ENCODE results near the gene P2RY6. TPM values are rescaled to one million over a fixed set of nuclear protein-coding genes. Genes with fewer than 3 reads are reported as not detected.

P2RY6 gene
- total and polyA plus RNA-seq, 2 experiments from 2014 or later: 0.76 to 0.99 TPM

DNA sequence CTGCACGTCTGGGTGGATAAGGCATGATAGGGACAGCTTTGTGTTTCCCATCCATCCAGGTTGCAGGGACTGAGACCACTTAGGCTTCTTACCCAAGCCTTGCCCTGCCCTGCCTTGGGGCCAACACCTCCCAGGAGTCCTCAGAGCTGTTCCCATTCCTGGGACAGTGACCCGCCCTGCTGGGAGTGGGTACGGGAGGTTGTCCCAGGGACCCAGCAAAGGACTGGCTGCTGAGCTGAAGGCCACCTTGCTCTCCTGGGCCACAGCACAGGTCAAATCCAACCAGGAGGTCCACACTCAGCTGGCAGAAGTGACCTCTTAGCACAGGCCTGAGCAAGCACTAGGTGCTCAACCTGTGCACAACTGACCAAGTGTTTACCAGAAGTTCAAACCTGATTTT, 19.1 kb downstream of the P2RY6 start:
- no peak for DNase-seq
- Histone ChIP-seq H3K4me3 (no peak overlapping the region), H3F3A (ENCODE audit: insufficient read depth) (peaks cover 17% of the 10 kb centered on the region), H3K27ac (no peak overlapping the region), H3K27me3 (replicated peaks; ENCODE audit: insufficient read depth) (no peaks in the 10 kb centered on the region), H2AFZ (no peak overlapping the region), H3K36me3 (ENCODE audit: low read depth) (no peaks in the 10 kb centered on the region), H3K9me3 (ENCODE audit: low read depth) (no peaks in the 10 kb centered on the region), H3K9me2 (ENCODE audit: insufficient read depth) (no peaks in the 10 kb centered on the region), H3K4me2 (ENCODE audit: unreplicated experiment) (no peak overlapping the region), H3K4me1 (ENCODE audit: insufficient read depth) (peaks cover 22% of the 10 kb centered on the region), H3K79me2 (ENCODE audit: insufficient read depth) (no peaks in the 10 kb centered on the region), H3K9ac (no peak overlapping the region), H4K20me1 (ENCODE audit: insufficient read depth) (no peaks in the 10 kb centered on the region)
- 84 to 94% methylated on average over 3 of the region's 3 CpGs for WGBS, 2 experiments (ENCODE audit: low coverage in 1 of 2, low lambda C conversion rate in 2 of 2, missing lambda C conversion rate in 2 of 2)
- TF ChIP-seq EZH2phosphoT487 (IDR thresholded peaks at IDR 0.05; ENCODE audit: insufficient read depth, low read depth) (no peak), EZH2 (IDR thresholded peaks at IDR 0.05; ENCODE audit: insufficient read depth, poor library complexity, severe bottlenecking) (no peak)
- in situ Hi-C loops (cut with MboI): loop anchor here (25.0 kb wide), 1 partner anchor 454 kb away; no protein-coding TSS in a partner anchor

DNA sequence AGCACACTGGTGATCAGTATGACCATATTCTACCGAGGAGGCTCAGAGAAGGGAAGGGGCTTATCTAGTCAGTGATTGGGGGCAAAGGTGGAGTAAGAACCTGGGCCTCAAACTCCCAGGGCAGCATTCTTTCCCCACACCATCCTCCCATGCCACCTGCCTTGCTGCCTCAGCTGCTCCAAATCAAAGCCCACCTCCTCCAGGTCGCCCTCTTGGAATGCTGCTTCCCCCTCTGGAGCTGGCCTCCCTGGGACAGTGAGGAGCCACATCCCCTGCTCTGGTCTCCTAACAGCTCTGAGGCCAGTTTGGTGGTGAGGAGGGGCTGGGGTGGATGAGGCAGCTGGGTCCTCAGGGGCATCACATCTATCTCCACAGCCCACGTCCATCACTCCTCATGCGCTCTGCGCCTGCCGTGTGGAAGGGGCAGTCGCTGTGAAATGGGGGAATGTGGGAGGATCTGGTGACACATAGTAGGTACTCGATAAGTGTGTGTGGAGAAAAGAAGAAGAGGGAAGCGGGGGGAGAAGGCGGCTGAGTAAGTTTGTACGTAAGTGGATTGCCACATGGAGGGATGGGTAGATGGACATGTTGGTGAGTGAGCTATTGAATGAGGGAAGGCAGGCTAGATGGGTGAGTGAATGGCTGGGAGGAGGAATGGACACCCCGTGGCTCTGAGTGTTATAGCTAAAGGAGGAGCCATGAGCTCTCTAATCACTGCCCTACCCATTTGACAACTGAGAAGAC, 19.8 kb downstream of the P2RY6 start:
- WGBS, 2 experiments (ENCODE audit: low coverage in 1 of 2, low lambda C conversion rate in 2 of 2, missing lambda C conversion rate in 2 of 2): 82 to 86% methylated on average over 12 of the region's 12 CpGs
- Histone ChIP-seq H3K36me3 (ENCODE audit: low read depth) (no peaks in the 10 kb centered on the region), H3K79me2 (ENCODE audit: insufficient read depth) (no peaks in the 10 kb centered on the region), H3K9me2 (ENCODE audit: insufficient read depth) (no peaks in the 10 kb centered on the region), H3K9me3 (ENCODE audit: low read depth) (no peaks in the 10 kb centered on the region), H3K4me1 (ENCODE audit: insufficient read depth) (peaks cover 22% of the 10 kb centered on the region), H3K27ac (no peak overlapping the region), H4K20me1 (ENCODE audit: insufficient read depth) (no peaks in the 10 kb centered on the region), H3K4me3 (no peak overlapping the region), H3K9ac (no peak overlapping the region), H2AFZ (no peak overlapping the region), H3K4me2 (ENCODE audit: unreplicated experiment) (no peak overlapping the region), H3F3A (ENCODE audit: insufficient read depth) (peaks cover 17% of the 10 kb centered on the region), H3K27me3 (replicated peaks; ENCODE audit: insufficient read depth) (no peaks in the 10 kb centered on the region)
- in situ Hi-C loops (cut with MboI): loop anchor here (25.0 kb wide), 1 partner anchor 455 kb away; no protein-coding TSS in a partner anchor
- TF ChIP-seq EZH2phosphoT487 (IDR thresholded peaks at IDR 0.05; ENCODE audit: insufficient read depth, low read depth): no peak
- TF ChIP-seq EZH2 (IDR thresholded peaks at IDR 0.05; ENCODE audit: insufficient read depth, poor library complexity, severe bottlenecking): no peak
- DNase-seq: peak; percentile 42

DNA sequence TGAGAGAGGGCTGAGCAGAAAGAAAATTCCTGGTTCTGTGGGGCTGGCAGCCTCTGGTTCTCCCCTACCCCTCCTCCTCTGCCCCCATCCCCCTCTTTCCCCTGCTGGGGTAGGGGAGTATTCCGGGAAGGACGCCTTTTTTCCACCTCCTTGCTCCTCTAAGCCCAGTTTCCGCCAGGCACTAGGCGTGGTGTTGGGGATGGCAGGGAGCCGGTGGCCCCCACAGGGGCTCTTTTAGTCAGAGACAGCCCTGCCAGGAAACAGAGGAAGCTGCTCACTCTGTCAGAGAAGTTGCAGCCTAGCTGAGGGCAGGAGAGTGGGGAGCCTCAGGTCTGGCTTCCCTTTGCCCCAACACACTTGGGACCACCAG, 20.4 kb downstream of the P2RY6 start:
- Histone ChIP-seq H3K9me3 (ENCODE audit: low read depth) (no peaks in the 10 kb centered on the region), H3K9me2 (ENCODE audit: insufficient read depth) (no peaks in the 10 kb centered on the region), H3K4me3 (no peak overlapping the region), H2AFZ (no peak overlapping the region), H4K20me1 (ENCODE audit: insufficient read depth) (no peaks in the 10 kb centered on the region), H3K27me3 (replicated peaks; ENCODE audit: insufficient read depth) (no peaks in the 10 kb centered on the region), H3K27ac (no peak overlapping the region), H3K9ac (no peak overlapping the region), H3F3A (ENCODE audit: insufficient read depth) (peaks cover 17% of the 10 kb centered on the region), H3K79me2 (ENCODE audit: insufficient read depth) (no peaks in the 10 kb centered on the region), H3K36me3 (ENCODE audit: low read depth) (no peaks in the 10 kb centered on the region), H3K4me2 (ENCODE audit: unreplicated experiment) (no peak overlapping the region), H3K4me1 (ENCODE audit: insufficient read depth) (peaks cover 22% of the 10 kb centered on the region)
- WGBS, 2 experiments (ENCODE audit: low coverage in 1 of 2, low lambda C conversion rate in 2 of 2, missing lambda C conversion rate in 2 of 2): 50 to 62% methylated on average over 5 of the region's 5 CpGs
- peak; percentile 53 for DNase-seq
- in situ Hi-C loops (cut with MboI): loop anchor here (25.0 kb wide), 1 partner anchor 455 kb away; no protein-coding TSS in a partner anchor
- no peak for TF ChIP-seq EZH2phosphoT487 (IDR thresholded peaks at IDR 0.05; ENCODE audit: insufficient read depth, low read depth)
- TF ChIP-seq EZH2 (IDR thresholded peaks at IDR 0.05; ENCODE audit: insufficient read depth, poor library complexity, severe bottlenecking): no peak

DNA sequence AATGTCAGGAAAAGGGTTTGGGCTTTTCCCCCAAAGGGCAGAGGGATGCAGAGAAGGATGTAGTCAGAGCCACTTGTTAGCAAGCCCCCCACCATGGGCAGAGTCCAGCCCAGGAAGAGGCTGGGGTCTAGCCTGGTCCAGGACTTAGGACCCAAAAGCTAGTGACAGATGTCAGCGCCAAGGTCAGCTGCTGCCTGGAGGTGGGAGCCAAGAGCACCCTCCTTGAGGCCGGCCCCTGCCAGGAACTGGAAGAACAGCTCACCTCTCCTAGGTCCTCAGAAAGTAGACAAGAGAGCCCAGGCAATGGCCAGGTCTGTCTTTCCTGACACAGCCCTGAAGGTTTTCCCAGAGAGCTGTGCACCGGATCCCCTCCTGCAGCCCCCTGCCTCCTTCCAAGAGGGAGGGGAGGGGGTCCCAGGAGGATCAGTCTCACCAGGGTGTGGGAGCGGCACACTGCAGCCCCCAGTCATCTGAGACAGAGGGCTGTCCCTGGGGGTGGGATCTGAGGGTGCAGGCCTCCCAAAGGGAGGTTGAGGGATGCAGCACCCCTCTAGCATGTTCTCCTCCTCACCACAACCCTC, 21.3 kb downstream of the P2RY6 start:
- H2AFZ ChIP-seq: no peak overlapping the region
- in situ Hi-C loops (cut with MboI): loop anchor here (25.0 kb wide), 1 partner anchor 456 kb away; no protein-coding TSS in a partner anchor
- H3K27me3 ChIP-seq (replicated peaks; ENCODE audit: insufficient read depth): no peaks in the 10 kb centered on the region
- H3K79me2 ChIP-seq (ENCODE audit: insufficient read depth): no peaks in the 10 kb centered on the region
- H3F3A ChIP-seq (ENCODE audit: insufficient read depth): peaks cover 17% of the 10 kb centered on the region
- H3K36me3 ChIP-seq (ENCODE audit: low read depth): no peaks in the 10 kb centered on the region
- H3K4me2 ChIP-seq (ENCODE audit: unreplicated experiment): no peak overlapping the region
- 100% methylated on average over 2 to 4 of the region's 4 CpGs for WGBS, 2 experiments (ENCODE audit: low coverage in 1 of 2, low lambda C conversion rate in 2 of 2, missing lambda C conversion rate in 2 of 2)
- no peaks in the 10 kb centered on the region for H3K9me3 ChIP-seq (ENCODE audit: low read depth)
- no peak overlapping the region for H3K4me3 ChIP-seq
- H4K20me1 ChIP-seq (ENCODE audit: insufficient read depth): no peaks in the 10 kb centered on the region
- H3K9ac ChIP-seq: no peak overlapping the region
- peaks cover 21% of the 10 kb centered on the region for H3K4me1 ChIP-seq (ENCODE audit: insufficient read depth)
- no peak for DNase-seq
- H3K27ac ChIP-seq: no peak overlapping the region
- no peaks in the 10 kb centered on the region for H3K9me2 ChIP-seq (ENCODE audit: insufficient read depth)
- TF ChIP-seq EZH2phosphoT487 (IDR thresholded peaks at IDR 0.05; ENCODE audit: insufficient read depth, low read depth) (no peak), EZH2 (IDR thresholded peaks at IDR 0.05; ENCODE audit: insufficient read depth, poor library complexity, severe bottlenecking) (no peak)

All from GM23248 (cell line).